ENCODE results near the gene UGT2A2.

UGT2A2 gene

GRCh38 chr4:69658133-69658532 is 18.7 kb upstream of the UGT2A2 start:
- Histone ChIP-seq H3K4me1 (ENCODE audit: insufficient read depth, low read length, poor library complexity, severe bottlenecking) (no peaks in the 10 kb centered on the region), H3F3A (ENCODE audit: low read depth) (no peaks in the 10 kb centered on the region), H3K9me2 (replicated peaks; ENCODE audit: low read depth, low read length) (no peaks in the 10 kb centered on the region), H3K4me3 (ENCODE audit: low read length, poor library complexity, severe bottlenecking) (no peak overlapping the region), H3K79me2 (ENCODE audit: insufficient read depth, low read length) (no peaks in the 10 kb centered on the region), H3K9me3 (ENCODE audit: insufficient read depth, low read depth, low read length) (no peaks in the 10 kb centered on the region), H3K36me3 (ENCODE audit: insufficient read depth, low read length) (no peaks in the 10 kb centered on the region), H3K9ac (ENCODE audit: low read depth, low read length, poor library complexity, severe bottlenecking) (no peak overlapping the region), H4K20me1 (ENCODE audit: insufficient read depth, low read length, poor library complexity, severe bottlenecking) (no peaks in the 10 kb centered on the region), H3K4me2 (ENCODE audit: low read depth, low read length, poor library complexity, severe bottlenecking) (no peak overlapping the region), H3K27me3 (ENCODE audit: insufficient read depth, low read length, poor library complexity, severe bottlenecking) (no peaks in the 10 kb centered on the region), H2AFZ (ENCODE audit: low read length) (no peak overlapping the region)
- TF ChIP-seq CTCF (conservative IDR thresholded peaks at IDR 0.05; ENCODE audit: low read length): no peak
- TF ChIP-seq EZH2phosphoT487 (IDR thresholded peaks at IDR 0.05; ENCODE audit: borderline replicate concordance): no peak

GRCh38 chr4:69656653-69657158 is 17.3 kb upstream of the UGT2A2 start:
- H3K27me3 ChIP-seq (ENCODE audit: insufficient read depth, low read length, poor library complexity, severe bottlenecking): no peaks in the 10 kb centered on the region
- no peaks in the 10 kb centered on the region for H3K4me1 ChIP-seq (ENCODE audit: insufficient read depth, low read length, poor library complexity, severe bottlenecking)
- no peaks in the 10 kb centered on the region for H4K20me1 ChIP-seq (ENCODE audit: insufficient read depth, low read length, poor library complexity, severe bottlenecking)
- H2AFZ ChIP-seq (ENCODE audit: low read length): no peak overlapping the region
- no peak overlapping the region for H3K4me2 ChIP-seq (ENCODE audit: low read depth, low read length, poor library complexity, severe bottlenecking)
- no peaks in the 10 kb centered on the region for H3K9me3 ChIP-seq (ENCODE audit: insufficient read depth, low read depth, low read length)
- TF ChIP-seq CTCF (conservative IDR thresholded peaks at IDR 0.05; ENCODE audit: low read length) (no peak), EZH2phosphoT487 (IDR thresholded peaks at IDR 0.05; ENCODE audit: borderline replicate concordance) (no peak)
- no peak overlapping the region for H3K9ac ChIP-seq (ENCODE audit: low read depth, low read length, poor library complexity, severe bottlenecking)
- no peaks in the 10 kb centered on the region for H3K9me2 ChIP-seq (replicated peaks; ENCODE audit: low read depth, low read length)
- H3K4me3 ChIP-seq (ENCODE audit: low read length, poor library complexity, severe bottlenecking): no peak overlapping the region
- H3K79me2 ChIP-seq (ENCODE audit: insufficient read depth, low read length): no peaks in the 10 kb centered on the region
- H3K36me3 ChIP-seq (ENCODE audit: insufficient read depth, low read length): no peaks in the 10 kb centered on the region
- no peaks in the 10 kb centered on the region for H3F3A ChIP-seq (ENCODE audit: low read depth)

DNA sequence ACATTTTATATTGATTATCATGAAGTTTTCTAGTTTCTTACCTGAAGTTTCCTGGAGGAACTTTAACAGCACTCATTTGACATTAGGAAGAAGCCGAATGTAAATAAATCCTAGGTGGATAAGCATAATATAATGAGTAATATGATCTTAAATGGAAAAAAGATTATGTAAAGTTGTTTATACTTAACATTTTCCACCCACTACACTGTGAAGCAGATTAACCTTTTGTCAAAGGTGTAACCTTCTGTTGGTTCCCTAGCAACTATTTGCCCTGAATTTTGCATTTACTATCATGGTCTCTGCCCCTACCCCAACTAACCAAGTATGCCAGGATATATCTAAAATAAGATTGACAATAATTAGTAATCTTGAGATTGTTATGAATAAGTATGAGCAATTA is 13.7 kb upstream of the UGT2A2 start, which contains the start of gene UGT2A1:
Gene UGT2A1, minus strand, starts transcription at position 101 of the 400 bp plus-strand sequence. CDS start 5,603 bp downstream, outside the sequence.
- no peaks in the 10 kb centered on the region for H3F3A ChIP-seq (ENCODE audit: low read depth)

More for the DNA sequence above, 13.7 kb upstream of the UGT2A2 start, which contains the start of gene UGT2A1:
- Histone ChIP-seq H3K9ac (ENCODE audit: low read depth, low read length, poor library complexity, severe bottlenecking) (no peak within 1 kb of the TSS), H3K27me3 (ENCODE audit: insufficient read depth, low read length, poor library complexity, severe bottlenecking) (no peaks in the 10 kb centered on the region), H3K4me1 (ENCODE audit: insufficient read depth, low read length, poor library complexity, severe bottlenecking) (no peaks in the 10 kb centered on the region), H3K79me2 (ENCODE audit: insufficient read depth, low read length) (no peaks in the 10 kb centered on the region), H3K9me3 (ENCODE audit: insufficient read depth, low read depth, low read length) (no peaks in the 10 kb centered on the region), H3K4me3 (ENCODE audit: low read length, poor library complexity, severe bottlenecking) (no peak within 1 kb of the TSS), H3K4me2 (ENCODE audit: low read depth, low read length, poor library complexity, severe bottlenecking) (no peak within 1 kb of the TSS), H2AFZ (ENCODE audit: low read length) (no peak within 1 kb of the TSS), H3K36me3 (ENCODE audit: insufficient read depth, low read length) (no peaks in the 10 kb centered on the region), H3K9me2 (replicated peaks; ENCODE audit: low read depth, low read length) (no peaks in the 10 kb centered on the region), H4K20me1 (ENCODE audit: insufficient read depth, low read length, poor library complexity, severe bottlenecking) (no peaks in the 10 kb centered on the region)
- TF ChIP-seq CTCF (conservative IDR thresholded peaks at IDR 0.05; ENCODE audit: low read length) (no peak), EZH2phosphoT487 (IDR thresholded peaks at IDR 0.05; ENCODE audit: borderline replicate concordance) (no peak)

Measured in Loucy (cell line).